ENCODE data around the gene NAT8L. TPM values are rescaled to one million over a fixed set of nuclear protein-coding genes. Genes with fewer than 3 reads are reported as not detected.

NAT8L gene
- total and polyA plus RNA-seq, 2 of the 4 experiments (the other 2 are of a cell fraction) = 0.05 TPM; not detected in 1

GRCh38 chr4:2036327-2036726 is 22.8 kb upstream of the NAT8L start:
- dilution Hi-C loops (cut with HindIII; ENCODE audit: low sequenced_read_pairs, unreplicated experiment) = no loop called here

More at GRCh38 chr4:2036327-2036726, 22.8 kb upstream of the NAT8L start:
- H3K27me3 ChIP-seq (ENCODE audit: control insufficient read depth, insufficient read depth, low read length) = peaks cover 50% of the 10 kb centered on the region
- intact Hi-C loops (cut with micrococcal nuclease) = no loop called here
- H3K79me1 ChIP-seq (ENCODE audit: low read depth in 1 of 2, low read length in 2 of 2) = no peaks in the 10 kb centered on the region
- H3K18ac ChIP-seq (ENCODE audit: low read depth, low read length) = no peak overlapping the region
- no TSS peak for BruUV-seq (replicated peaks)
- DNase-seq (no peak), ATAC-seq (ENCODE audit: low read depth) (no peak)
- H4K91ac ChIP-seq (ENCODE audit: insufficient read depth, low read depth, low read length) = no peak overlapping the region
- no peak overlapping the region for H3K14ac ChIP-seq (replicated peaks; ENCODE audit: low read depth, low read length)
- no peak overlapping the region for H2AFZ ChIP-seq (replicated peaks; ENCODE audit: low read length, poor library complexity)
- H2AK9ac ChIP-seq (replicated peaks; ENCODE audit: low read depth, low read length, poor library complexity) = no peak overlapping the region
- H3K23ac ChIP-seq (ENCODE audit: low read depth, low read length) = no peak overlapping the region
- WGBS, 2 experiments (ENCODE audit: extremely low coverage in 2 of 2, insufficient read length in 1 of 2) = 67% methylated on average over 3 of the region's 10 CpGs; no CpG with 5 or more reads in 1 of the 2 experiments
- ChIA-PET CTCF (no interaction called here), POLR2A (ENCODE audit: unreplicated experiment) (no interaction called here)
- in situ Hi-C loops (cut with MboI; ENCODE audit: low sequenced_read_pairs) = no loop called here
- H3K4me2 ChIP-seq (ENCODE audit: low read depth, low read length) = no peak overlapping the region
- H3K9ac ChIP-seq (ENCODE audit: low read depth, low read length) = no peak overlapping the region
- H3K4me1 ChIP-seq (ENCODE audit: control insufficient read depth, insufficient read depth, low read length) = no peaks in the 10 kb centered on the region
- H4K8ac ChIP-seq (ENCODE audit: low read depth in 2 of 2, low read length in 2 of 2) = no peak overlapping the region
- H2BK5ac ChIP-seq (ENCODE audit: low read depth, low read length, poor library complexity, severe bottlenecking) = no peak overlapping the region
- no peak overlapping the region for H3K4me3 ChIP-seq (ENCODE audit: insufficient read depth, low read depth, low read length)
- H2BK120ac ChIP-seq (ENCODE audit: low read depth, low read length) = no peak overlapping the region
- no peaks in the 10 kb centered on the region for H3K9me3 ChIP-seq (ENCODE audit: control insufficient read depth, insufficient read depth, low read length)
- no peak overlapping the region for H2BK15ac ChIP-seq (ENCODE audit: low read depth, low read length)
- no peak overlapping the region for H4K5ac ChIP-seq (ENCODE audit: low read depth, low read length)
- H2BK20ac ChIP-seq (ENCODE audit: low read depth, low read length) = no peak overlapping the region
- H3K36me3 ChIP-seq (ENCODE audit: control insufficient read depth, insufficient read depth, low read length) = no peaks in the 10 kb centered on the region
- H3K4ac ChIP-seq (ENCODE audit: low read depth, low read length) = no peak overlapping the region
- H3K9me1 ChIP-seq (ENCODE audit: insufficient read depth, low read length) = no peaks in the 10 kb centered on the region
- TF ChIP-seq POLR2A (IDR thresholded peaks at IDR 0.05; ENCODE audit: low read depth, low read length) (no peak), CTCF (conservative IDR thresholded peaks at IDR 0.05; ENCODE audit: low read depth, low read length) (no peak), MAFK (IDR thresholded peaks at IDR 0.05; ENCODE audit: low read depth, low read length) (no peak)
- H3K56ac ChIP-seq (ENCODE audit: extremely low read depth, insufficient read depth, low read length) = no peak overlapping the region
- H3K27ac ChIP-seq (ENCODE audit: insufficient read depth, low read length) = no peak overlapping the region
- H4K20me1 ChIP-seq (ENCODE audit: insufficient read depth, low read length) = no peaks in the 10 kb centered on the region
- no peak overlapping the region for H2AK5ac ChIP-seq (ENCODE audit: low read depth, low read length)
